HepG2 (cell line): ENCODE data around the gene RNLS. TPM values are rescaled to one million over a fixed set of nuclear protein-coding genes. Genes with fewer than 3 reads are reported as not detected.

Source experiments
- ATAC-seq: fragments of 200-7000 bp; cut with Tn5 transposase; 3 replicates; pipeline ENCODE4 v1.9.1; 2020; ENCODE audit warnings: mild to moderate bottlenecking, moderate library complexity
- BruUV-seq: library from RNA; stranded (reverse); fragments of 400-500 nt; replicated peaks from 2 replicates; lab custom pipeline; 2021; lab: Mats Ljungman, UMichigan
- CTCF ChIA-PET: fragments of 300-600 bp; formaldehyde crosslinking; extraction: SDS; loops from one replicate; lab custom pipeline; 2021; ENCODE audit warnings: low total read pairs, inconsistent platforms, low intra/inter-chr PET ratio; lab: Yijun Ruan, JAX
- POLR2A ChIA-PET: fragments of 350-600 bp; sonication (Branson Sonifier 250); formaldehyde crosslinking; loops from one replicate; lab custom pipeline; 2020; ENCODE audit warnings: antibody characterized with exemption, inconsistent platforms; lab: Yijun Ruan, JAX
- DNase-seq: peaks from one replicate; pipeline ENCODE4 v3.0.0-alpha.2; 2015; ENCODE audit warnings: low spot score
- FAIRE-seq: peaks from 3 replicates; lab custom pipeline; 2011; peaks lifted over from hg19 to GRCh38; lab: Jason Lieb, UNC
- H2AFZ ChIP-seq: one replicate; pipeline ENCODE4 v1.6.1; 2011; ENCODE audit warnings: low read length, inconsistent platforms
- H3K27ac ChIP-seq: fragments of 300-600 bp; 3 replicates; pipeline ENCODE4 v1.8.0; 2011; ENCODE audit warnings: mixed run types, mild to moderate bottlenecking, mixed read lengths, low read length, inconsistent platforms; ENCODE audit not compliant: insufficient read depth; ENCODE audit errors: extremely low read length
- H3K27me3 ChIP-seq, 2 experiments: fragments of 200-600 bp in 1 of 2; 2 replicates in 1 of 2; 3 replicates in 1 of 2; pipeline versions ENCODE4 v1.6.0 to v1.8.0; 2011; ENCODE audit warnings: low read length in 2 of 2, mild to moderate bottlenecking in 2 of 2, moderate library complexity in 2 of 2, inconsistent platforms in 1 of 2; ENCODE audit not compliant: insufficient read depth in 2 of 2, control insufficient read depth in 1 of 2
- H3K36me3 ChIP-seq, 2 experiments: fragments of 200-600 bp in 1 of 2; replicated peaks in 1 of 2; 2 replicates in 1 of 2; 3 replicates in 1 of 2; pipeline versions ENCODE4 v1.5.1 to v1.8.0; 2011; ENCODE audit warnings: low read length in 2 of 2, inconsistent platforms in 1 of 2; ENCODE audit not compliant: insufficient read depth in 2 of 2, control insufficient read depth in 1 of 2
- H3K4me1 ChIP-seq: 2 replicates; pipeline ENCODE4 v1.5.1; 2012; ENCODE audit warnings: low read length, inconsistent platforms; ENCODE audit not compliant: insufficient read depth
- H3K4me2 ChIP-seq: 2 replicates; pipeline ENCODE4 v1.6.0; 2011; ENCODE audit warnings: low read depth, low read length, inconsistent platforms
- H3K4me3 ChIP-seq, 3 experiments: fragments of 200-600 bp in 1 of 3; sonication (generic), shearing (Covaris generic) in 1 of 3; replicated peaks in 1 of 3; 2 replicates each; pipeline ENCODE4 v1.5.1; 2011 to 2016; ENCODE audit warnings: low read length in 3 of 3, inconsistent platforms in 2 of 3, low read depth in 2 of 3, mild to moderate bottlenecking in 2 of 3, control low read depth in 1 of 3, mixed read lengths in 1 of 3; ENCODE audit not compliant: insufficient read depth in 1 of 3
- H3K79me2 ChIP-seq: one replicate; pipeline ENCODE4 v1.6.1; 2011; ENCODE audit warnings: low read length, inconsistent platforms; ENCODE audit not compliant: insufficient read depth
- H3K9ac ChIP-seq: 2 replicates; pipeline ENCODE4 v1.6.0; 2011; ENCODE audit warnings: mild to moderate bottlenecking, low read depth, low read length, inconsistent platforms; ENCODE audit not compliant: insufficient read depth
- H3K9me3 ChIP-seq: 2 replicates; pipeline ENCODE4 v1.5.1; 2012; ENCODE audit warnings: mild to moderate bottlenecking, low read length
- H4K20me1 ChIP-seq: 2 replicates; pipeline ENCODE4 v1.6.0; 2011; ENCODE audit warnings: inconsistent platforms, mild to moderate bottlenecking, low read length, moderate library complexity; ENCODE audit not compliant: insufficient read depth
- CENPX ChIP-seq: sonication (generic); formaldehyde crosslinking; IDR thresholded peaks from 2 replicates; pipeline ENCODE4 v1.9.0; 2021; ENCODE audit warnings: mild to moderate bottlenecking, missing genetic modification reagents, moderate library complexity
- MXI1 ChIP-seq: IDR thresholded peaks from 3 replicates; pipeline ENCODE4 v1.6.1; 2012; ENCODE audit warnings: low read depth, low read length, inconsistent platforms, borderline replicate concordance
- NR2F6 ChIP-seq, 2 experiments: IDR thresholded peaks; 2 replicates each; pipeline ENCODE4 v1.6.1; 2016; ENCODE audit warnings: antibody characterized with exemption in 1 of 2, mild to moderate bottlenecking in 1 of 2
- POLR2AphosphoS5 ChIP-seq: IDR thresholded peaks from 2 replicates; pipeline ENCODE4 v1.6.1; 2012; ENCODE audit warnings: low read depth, low read length
- U2AF2 ChIP-seq: fragments of 200-400 bp; formaldehyde crosslinking; IDR thresholded peaks from 2 replicates; pipeline ENCODE4 v1.6.1; 2017; ENCODE audit warnings: low read depth, mild to moderate bottlenecking, low read length
- ZNF777 ChIP-seq: sonication (generic); formaldehyde crosslinking; IDR thresholded peaks from 2 replicates; pipeline ENCODE4 v1.4.0; 2020; ENCODE audit warnings: missing genetic modification reagents
- WGBS: methylation state at CpG from one replicate; pipeline ENCODE4 v1.1.6; 2017; ENCODE audit warnings: low lambda C conversion rate; 5-methylcytosine and 5-hydroxymethylcytosine counted together
- in situ Hi-C: cut with HindIII; loops from 2 replicates; pipeline ENCODE4 v1.10.0; 2017; ENCODE audit warnings: low pct_unique_long_range_greater_than_20kb; ENCODE audit not compliant: extremely low pct_ligation_motif_present
- intact Hi-C: fragments of 100-400 bp; cut with micrococcal nuclease; formaldehyde crosslinking; loops from one replicate; pipeline ENCODE4 v1.10.0; 2022; ENCODE audit not compliant: unreplicated experiment
- polyA plus RNA-seq, 8 experiments: library from polyadenylated mRNA; depleted of rRNA in 3 of 8; stranded (reverse) in 7 of 8; unstranded in 1 of 8; fragments of >200 nt; fragmentation: Illumina TruSeq in 4 of 8; extraction: Trizol in 4 of 8; gene quantifications; 2 replicates each; pipeline versions ENCODE4 v1.2.1 to v1.2.3, GENCODE V29; 2011 to 2016; ENCODE audit warnings: low read depth in 4 of 8, missing spikeins in 1 of 8, mixed read lengths in 1 of 8; ENCODE audit not compliant: insufficient read depth in 1 of 8
- total RNA-seq, 5 experiments: library from RNA; depleted of rRNA; stranded (reverse); fragments of >200 nt; fragmentation: Illumina TruSeq; extraction: Trizol; gene quantifications; 2 replicates each; pipeline ENCODE4 v1.2.3, GENCODE V29; 2016; ENCODE audit warnings: low read depth in 1 of 5
- TF ChIP-seq, protein P1 (sequence below): sonication (generic); formaldehyde crosslinking; IDR thresholded peaks from 2 replicates; pipeline ENCODE4 v1.5.1; 2020; ENCODE audit warnings: missing genetic modification reagents, mild to moderate bottlenecking, borderline replicate concordance
- TF ChIP-seq, protein P2 (sequence below): fragments of 450-650 bp; IDR thresholded peaks from 2 replicates; pipeline ENCODE4 v1.6.1; 2017; ENCODE audit warnings: mild to moderate bottlenecking

The RNLS gene
- total and polyA plus RNA-seq, 2 of the 13 experiments (the other 11 are each of a cell fraction or from before 2014, with no cell fraction given) = not detected

DNA sequence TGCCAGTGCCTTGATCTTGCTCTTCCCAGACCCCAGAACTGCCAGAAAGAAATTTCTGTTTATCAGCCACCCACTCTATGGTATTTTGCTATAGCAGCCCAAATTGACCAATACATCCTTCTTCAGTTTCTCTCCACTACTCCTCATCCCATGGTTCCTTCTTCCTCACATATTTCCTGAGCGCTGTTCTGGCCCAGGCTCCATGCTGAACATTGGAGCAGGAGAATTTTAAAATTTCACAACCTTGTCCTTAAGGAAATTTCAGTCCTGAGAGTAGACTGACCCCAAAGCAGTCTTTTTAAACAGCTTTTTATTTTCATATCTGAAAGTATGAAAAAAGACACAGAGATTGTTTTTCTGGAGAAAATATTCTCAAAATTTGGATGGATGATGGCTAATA lies 297.1 kb downstream of the RNLS start:
- H3K4me2 ChIP-seq = no peak overlapping the region
- no peaks in the 10 kb centered on the region for H3K36me3 ChIP-seq
- ChIA-PET CTCF (no interaction called here), POLR2A (no interaction called here)
- no peak for FAIRE-seq
- no peak overlapping the region for H2AFZ ChIP-seq
- H3K27ac ChIP-seq = no peak overlapping the region
- no peaks in the 10 kb centered on the region for H3K9me3 ChIP-seq
- no peak for ATAC-seq
- intact Hi-C loops = no loop called here
- H3K4me3 ChIP-seq = no peak overlapping the region
- DNase-seq = no peak
- H3K9ac ChIP-seq = no peak overlapping the region
- TF ChIP-seq POLR2AphosphoS5 (no peak), MXI1 (no peak), ZNF777 (CRISPR knock-in tag) (no peak), NR2F6 (IDR thresholded peaks at IDR 0.05) (no peak), NR2F6 (CRISPR knock-in tag; IDR thresholded peaks at IDR 0.05) (no peak), CENPX (CRISPR knock-in tag) (no peak), U2AF2 (no peak)
- TF ChIP-seq, protein P1, sequence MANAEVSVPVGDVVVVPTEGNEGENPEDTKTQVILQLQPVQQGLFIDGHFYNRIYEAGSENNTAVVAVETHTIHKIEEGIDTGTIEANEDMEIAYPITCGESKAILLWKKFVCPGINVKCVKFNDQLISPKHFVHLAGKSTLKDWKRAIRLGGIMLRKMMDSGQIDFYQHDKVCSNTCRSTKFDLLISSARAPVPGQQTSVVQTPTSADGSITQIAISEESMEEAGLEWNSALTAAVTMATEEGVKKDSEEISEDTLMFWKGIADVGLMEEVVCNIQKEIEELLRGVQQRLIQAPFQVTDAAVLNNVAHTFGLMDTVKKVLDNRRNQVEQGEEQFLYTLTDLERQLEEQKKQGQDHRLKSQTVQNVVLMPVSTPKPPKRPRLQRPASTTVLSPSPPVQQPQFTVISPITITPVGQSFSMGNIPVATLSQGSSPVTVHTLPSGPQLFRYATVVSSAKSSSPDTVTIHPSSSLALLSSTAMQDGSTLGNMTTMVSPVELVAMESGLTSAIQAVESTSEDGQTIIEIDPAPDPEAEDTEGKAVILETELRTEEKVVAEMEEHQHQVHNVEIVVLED (CRISPR knock-in tag) = no peak
- TF ChIP-seq, protein P2, sequence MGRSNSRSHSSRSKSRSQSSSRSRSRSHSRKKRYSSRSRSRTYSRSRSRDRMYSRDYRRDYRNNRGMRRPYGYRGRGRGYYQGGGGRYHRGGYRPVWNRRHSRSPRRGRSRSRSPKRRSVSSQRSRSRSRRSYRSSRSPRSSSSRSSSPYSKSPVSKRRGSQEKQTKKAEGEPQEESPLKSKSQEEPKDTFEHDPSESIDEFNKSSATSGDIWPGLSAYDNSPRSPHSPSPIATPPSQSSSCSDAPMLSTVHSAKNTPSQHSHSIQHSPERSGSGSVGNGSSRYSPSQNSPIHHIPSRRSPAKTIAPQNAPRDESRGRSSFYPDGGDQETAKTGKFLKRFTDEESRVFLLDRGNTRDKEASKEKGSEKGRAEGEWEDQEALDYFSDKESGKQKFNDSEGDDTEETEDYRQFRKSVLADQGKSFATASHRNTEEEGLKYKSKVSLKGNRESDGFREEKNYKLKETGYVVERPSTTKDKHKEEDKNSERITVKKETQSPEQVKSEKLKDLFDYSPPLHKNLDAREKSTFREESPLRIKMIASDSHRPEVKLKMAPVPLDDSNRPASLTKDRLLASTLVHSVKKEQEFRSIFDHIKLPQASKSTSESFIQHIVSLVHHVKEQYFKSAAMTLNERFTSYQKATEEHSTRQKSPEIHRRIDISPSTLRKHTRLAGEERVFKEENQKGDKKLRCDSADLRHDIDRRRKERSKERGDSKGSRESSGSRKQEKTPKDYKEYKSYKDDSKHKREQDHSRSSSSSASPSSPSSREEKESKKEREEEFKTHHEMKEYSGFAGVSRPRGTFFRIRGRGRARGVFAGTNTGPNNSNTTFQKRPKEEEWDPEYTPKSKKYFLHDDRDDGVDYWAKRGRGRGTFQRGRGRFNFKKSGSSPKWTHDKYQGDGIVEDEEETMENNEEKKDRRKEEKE = no peak
- no peaks in the 10 kb centered on the region for H3K4me1 ChIP-seq
- 42% methylated on average over 1 of the region's 1 CpG for WGBS
- H4K20me1 ChIP-seq = no peaks in the 10 kb centered on the region
- in situ Hi-C loops = no loop called here
- no peaks in the 10 kb centered on the region for H3K79me2 ChIP-seq
- no TSS peak for BruUV-seq
- H3K27me3 ChIP-seq = no peaks in the 10 kb centered on the region
